T-helper 2 cell (primary cell): Measurements from ENCODE around the gene DENND4B.
"Not testable (repeated sequence)": the region's sequence is repeated elsewhere in the genome, so short reads cannot be mapped to it uniquely, and the experiment has no call there.

Source experiments
- DNase-seq, 5 experiments: peaks; one replicate each; pipeline versions ENCODE4 v3.0.0 to v3.0.0-alpha.2; 2012 to 2022

DENND4B gene

GRCh38 chr1:153922076-153922971 lies 24.2 kb downstream of the DENND4B start:
- DNase-seq = peak in 4 of 5 experiments; percentile 28 to 74 (median 36)

- DNase-seq = no peak
Observed at GRCh38 chr1:153921803-153922075, 24.8 kb downstream of the DENND4B start.

- DNase-seq = no peak
Observed at GRCh38 chr1:153921080-153921802, 25.3 kb downstream of the DENND4B start.

- DNase-seq = peak in 2 of 5 experiments; percentile 45 to 67
Observed at GRCh38 chr1:153919876-153920852, 26.4 kb downstream of the DENND4B start.

GRCh38 chr1:153916297-153916696 lies 30.2 kb downstream of the DENND4B start:
- no peak for DNase-seq

- no peak for DNase-seq
Observed at GRCh38 chr1:153912349-153912748, 34.2 kb downstream of the DENND4B start.

- not testable (repeated sequence) for DNase-seq
Observed at GRCh38 chr1:153910560-153910959, 36.0 kb downstream of the DENND4B start.

- DNase-seq = no peak
Observed at GRCh38 chr1:153908071-153908470, 38.4 kb downstream of the DENND4B start.

- no peak for DNase-seq
Observed at GRCh38 chr1:153907134-153907533, 39.4 kb downstream of the DENND4B start.

- no peak for DNase-seq
Observed at GRCh38 chr1:153906396-153906795, 40.1 kb downstream of the DENND4B start.

GRCh38 chr1:153905908-153906307 lies 40.6 kb downstream of the DENND4B start:
- DNase-seq = peak in 1 of 5 experiments; percentile 18

GRCh38 chr1:153903841-153904455 lies 42.6 kb downstream of the DENND4B start:
- no peak for DNase-seq

GRCh38 chr1:153899509-153899908 lies 47.0 kb downstream of the DENND4B start:
- no peak for DNase-seq

- DNase-seq = peak in 1 of 5 experiments; percentile 7
Observed at GRCh38 chr1:153895866-153896265, 50.7 kb downstream of the DENND4B start.

- not testable (repeated sequence) for DNase-seq
Observed at GRCh38 chr1:153891042-153891441, 55.5 kb downstream of the DENND4B start.

GRCh38 chr1:153888533-153888932 lies 58.0 kb downstream of the DENND4B start:
- DNase-seq = peak in 1 of 5 experiments; percentile 52

GRCh38 chr1:153886127-153886526 lies 60.4 kb downstream of the DENND4B start:
- DNase-seq = no peak

- no peak for DNase-seq
Observed at GRCh38 chr1:153883223-153883622, 63.3 kb downstream of the DENND4B start.

- DNase-seq = peak in 1 of 5 experiments; percentile 11
Observed at GRCh38 chr1:153882296-153882912, 64.1 kb downstream of the DENND4B start.

GRCh38 chr1:153881751-153882150 lies 64.8 kb downstream of the DENND4B start:
- DNase-seq = no peak

- DNase-seq = no peak
Observed at GRCh38 chr1:153880962-153881361, 65.6 kb downstream of the DENND4B start.

GRCh38 chr1:153880024-153880423 lies 66.5 kb downstream of the DENND4B start:
- no peak for DNase-seq
